H1 (cell line): Measurements from ENCODE around the gene CACNA1F. TPM values are rescaled to one million over a fixed set of nuclear protein-coding genes. Genes with fewer than 3 reads are reported as not detected.

Experiments
- CTCF ChIA-PET: fragments of 300-600 bp; sonication (Branson Sonifier 250); formaldehyde crosslinking; loops from one replicate; lab custom pipeline; 2021; ENCODE audit not compliant: partially characterized antibody; lab: Charles Lee
- POLR2A ChIA-PET: fragments of 300-600 bp; sonication (Branson Sonifier 250); formaldehyde crosslinking; loops from one replicate; lab custom pipeline; 2021; ENCODE audit warnings: inconsistent platforms; ENCODE audit not compliant: partially characterized antibody; lab: Charles Lee
- DNase-seq, 2 experiments: peaks; one replicate each; pipeline versions ENCODE4 v3.0.0 to v3.0.0-alpha.2; 2010 to 2022; ENCODE audit warnings: low spot score in 2 of 2, low read depth in 1 of 2, mixed read lengths in 1 of 2
- FAIRE-seq: peaks from 2 replicates; lab custom pipeline; 2011; peaks lifted over from hg19 to GRCh38; lab: Jason Lieb, UNC
- H2AFZ ChIP-seq: 2 replicates; pipeline ENCODE4 v1.8.1; 2012; ENCODE audit warnings: low read length, inconsistent platforms
- H2AK5ac ChIP-seq: 2 replicates; pipeline ENCODE4 v1.6.1; 2013; ENCODE audit warnings: low read depth, low read length
- H2BK120ac ChIP-seq: replicated peaks from 2 replicates; pipeline ENCODE3; 2013; ENCODE audit warnings: low read depth, low read length, inconsistent platforms
- H2BK12ac ChIP-seq: 2 replicates; pipeline ENCODE4 v1.6.1; 2013; ENCODE audit warnings: low read depth, low read length
- H2BK15ac ChIP-seq: 2 replicates; pipeline ENCODE4 v1.6.1; 2013; ENCODE audit warnings: low read length
- H2BK20ac ChIP-seq: 2 replicates; pipeline ENCODE4 v1.6.1; 2013; ENCODE audit warnings: low read length
- H2BK5ac ChIP-seq: 2 replicates; pipeline ENCODE4 v1.6.1; 2013; ENCODE audit warnings: low read depth, low read length
- H3K14ac ChIP-seq: 2 replicates; pipeline ENCODE4 v1.6.1; 2013; ENCODE audit warnings: inconsistent platforms; ENCODE audit not compliant: insufficient read length
- H3K18ac ChIP-seq: 2 replicates; pipeline ENCODE4 v1.6.1; 2013; ENCODE audit warnings: low read length; ENCODE audit errors: extremely low read depth
- H3K23ac ChIP-seq: 2 replicates; pipeline ENCODE4 v1.6.1; 2013; ENCODE audit warnings: inconsistent platforms; ENCODE audit not compliant: insufficient read length
- H3K23me2 ChIP-seq: 2 replicates; pipeline ENCODE4 v1.6.1; 2013; ENCODE audit warnings: low read depth, low read length
- H3K27ac ChIP-seq: 2 replicates; pipeline ENCODE4 v1.6.1; 2011; ENCODE audit warnings: low read depth, low read length, inconsistent platforms
- H3K27me3 ChIP-seq, 4 experiments: replicated peaks in 1 of 4; 1 replicate in 1 of 4; 2 replicates in 3 of 4; pipeline versions ENCODE4 v1.6.1 to v1.8.1; 2011 to 2013; ENCODE audit warnings: low read length in 3 of 4, mild to moderate bottlenecking in 3 of 4, inconsistent platforms in 2 of 4, mixed read lengths in 2 of 4, moderate library complexity in 1 of 4; ENCODE audit not compliant: control insufficient read depth in 3 of 4, insufficient read depth in 3 of 4; ENCODE audit errors: extremely low read depth in 1 of 4
- H3K36me3 ChIP-seq, 4 experiments: 2 replicates each; pipeline versions ENCODE4 v1.6.1 to v1.8.1; 2011 to 2013; ENCODE audit warnings: mild to moderate bottlenecking in 4 of 4, low read length in 3 of 4, moderate library complexity in 2 of 4, control low read depth in 1 of 4, inconsistent platforms in 1 of 4; ENCODE audit not compliant: insufficient read depth in 4 of 4, control insufficient read depth in 2 of 4
- H3K4ac ChIP-seq: replicated peaks from 2 replicates; pipeline ENCODE3; 2013; ENCODE audit warnings: low read length, low read depth, mixed read lengths, inconsistent platforms; ENCODE audit not compliant: insufficient read length
- H3K4me1 ChIP-seq, 4 experiments: replicated peaks in 1 of 4; 1 replicate in 1 of 4; 2 replicates in 3 of 4; pipeline versions ENCODE4 v1.6.1 to v1.8.1; 2011 to 2013; ENCODE audit warnings: low read length in 3 of 4, inconsistent platforms in 2 of 4, mixed read lengths in 1 of 4; ENCODE audit not compliant: insufficient read depth in 4 of 4, control insufficient read depth in 3 of 4
- H3K4me2 ChIP-seq, 2 experiments: 2 replicates each; pipeline versions ENCODE4 v1.6.1 to v1.8.1; 2011 to 2013; ENCODE audit warnings: low read depth in 2 of 2, low read length in 2 of 2, control low read depth in 1 of 2, inconsistent platforms in 1 of 2, mild to moderate bottlenecking in 1 of 2; ENCODE audit not compliant: insufficient read depth in 1 of 2
- H3K4me3 ChIP-seq, 4 experiments: fragments of 200-600, 300-600 bp in 1 of 4; sonication (generic), shearing (Covaris generic), sonication (Bioruptor Twin) in 1 of 4; 2 replicates each; pipeline versions ENCODE4 v1.5.1 to v1.8.1; 2011 to 2016; ENCODE audit warnings: low read length in 4 of 4, low read depth in 3 of 4, control low read depth in 2 of 4, inconsistent platforms in 2 of 4, mild to moderate bottlenecking in 2 of 4, mixed read lengths in 1 of 4, moderate library complexity in 1 of 4; ENCODE audit not compliant: insufficient read depth in 2 of 4; ENCODE audit errors: extremely low read depth in 1 of 4
- H3K56ac ChIP-seq: replicated peaks from 2 replicates; pipeline ENCODE3; 2013; ENCODE audit warnings: low read depth, mild to moderate bottlenecking, mixed read lengths, low read length, inconsistent platforms; ENCODE audit not compliant: insufficient read length
- H3K79me1 ChIP-seq: 2 replicates; pipeline ENCODE4 v1.6.1; 2013; ENCODE audit warnings: low read depth, low read length, control low read depth
- H3K79me2 ChIP-seq, 2 experiments: 2 replicates each; pipeline versions ENCODE4 v1.6.1 to v1.8.1; 2012 to 2013; ENCODE audit warnings: low read length in 2 of 2, mild to moderate bottlenecking in 2 of 2, inconsistent platforms in 1 of 2; ENCODE audit not compliant: insufficient read depth in 2 of 2, control insufficient read depth in 1 of 2
- H3K9ac ChIP-seq, 4 experiments: replicated peaks in 1 of 4; 1 replicate in 1 of 4; 2 replicates in 3 of 4; pipeline versions ENCODE4 v1.6.1 to v1.8.1; 2011 to 2013; ENCODE audit warnings: low read depth in 3 of 4, low read length in 3 of 4, control low read depth in 2 of 4, mild to moderate bottlenecking in 2 of 4, moderate library complexity in 2 of 4, inconsistent platforms in 1 of 4; ENCODE audit errors: extremely low read depth in 1 of 4
- H3K9me3 ChIP-seq, 2 experiments: 2 replicates each; pipeline versions ENCODE4 v1.6.1 to v1.8.1; 2012 to 2013; ENCODE audit warnings: mild to moderate bottlenecking in 2 of 2, moderate library complexity in 2 of 2, control low read depth in 1 of 2, inconsistent platforms in 1 of 2, low read depth in 1 of 2, low read length in 1 of 2, mixed read lengths in 1 of 2; ENCODE audit not compliant: insufficient read depth in 2 of 2
- H4K20me1 ChIP-seq, 2 experiments: replicated peaks in 1 of 2; 2 replicates each; pipeline versions ENCODE3 to v1.8.1; 2011 to 2013; ENCODE audit warnings: inconsistent platforms in 2 of 2, low read length in 2 of 2, mild to moderate bottlenecking in 1 of 2; ENCODE audit not compliant: insufficient read depth in 2 of 2, control insufficient read depth in 1 of 2
- H4K5ac ChIP-seq: 2 replicates; pipeline ENCODE4 v1.6.1; 2013; ENCODE audit warnings: low read length, low read depth, mixed read lengths, inconsistent platforms; ENCODE audit not compliant: insufficient read length
- H4K8ac ChIP-seq: 2 replicates; pipeline ENCODE4 v1.8.0; 2013; ENCODE audit warnings: mild to moderate bottlenecking, moderate library complexity, low read length, inconsistent platforms; ENCODE audit not compliant: insufficient read depth; ENCODE audit errors: extremely low read depth
- H4K91ac ChIP-seq: replicated peaks from 2 replicates; pipeline ENCODE3; 2013; ENCODE audit warnings: low read length, mixed read lengths, inconsistent platforms; ENCODE audit not compliant: insufficient read length
- CBX5 ChIP-seq: fragments of 300-800, 300-1000 bp; sonication (generic); IDR thresholded peaks from 2 replicates; pipeline ENCODE4 v1.7.1; 2016; ENCODE audit warnings: antibody characterized with exemption, low read length, low read depth
- SUZ12 ChIP-seq: fragments of 200-600 bp; sonication (generic); IDR thresholded peaks from 2 replicates; pipeline ENCODE4 v1.6.1; 2012; ENCODE audit warnings: mild to moderate bottlenecking, inconsistent platforms, low read length, moderate library complexity, mixed read lengths
- TCF12 ChIP-seq: IDR thresholded peaks from 2 replicates; pipeline ENCODE4 v1.6.1; 2011; ENCODE audit warnings: low read depth, mild to moderate bottlenecking, low read length
- WGBS, 2 experiments: shearing (Covaris generic) in 1 of 2; methylation state at CpG; one replicate each; pipeline versions ENCODE4 v1.1.6 to v1.1.7; 2013 to 2015; ENCODE audit warnings: low lambda C conversion rate in 2 of 2, mixed read lengths in 2 of 2, inconsistent platforms in 1 of 2, low coverage in 1 of 2, missing lambda C conversion rate in 1 of 2; ENCODE audit not compliant: insufficient replicate concordance in 2 of 2, insufficient coverage in 1 of 2, insufficient read length in 1 of 2; ENCODE audit errors: extremely low coverage in 1 of 2, missing lambda C conversion rate in 1 of 2; 5-methylcytosine and 5-hydroxymethylcytosine counted together
- polyA plus RNA-seq, 7 experiments: library from polyadenylated mRNA; depleted of rRNA in 3 of 7; stranded (reverse) in 5 of 7; unstranded in 2 of 7; fragments of >200 nt in 5 of 7; fragments of 200-250 nt in 2 of 7; gene quantifications; 1 replicate in 5 of 7; 2 replicates in 1 of 7; 4 replicates in 1 of 7; pipeline versions ENCODE4 v1.2.1 to v1.2.3, GENCODE V29; 2011 to 2013; ENCODE audit warnings: missing spikeins in 2 of 7, mixed read lengths in 2 of 7
- total RNA-seq: library from RNA; stranded (reverse); fragmentation: NEBNext Ultra II Directional; extraction: Animal tissue kit (Norgen Biotek cat#: 25700); gene quantifications from 2 replicates; pipeline ENCODE4 v1.2.1, GENCODE V29; 2021

The CACNA1F gene
- total and polyA plus RNA-seq, 2 of the 8 experiments (the other 6 are each of a cell fraction or from before 2014, with no cell fraction given): 0.59 to 0.84 TPM

DNA sequence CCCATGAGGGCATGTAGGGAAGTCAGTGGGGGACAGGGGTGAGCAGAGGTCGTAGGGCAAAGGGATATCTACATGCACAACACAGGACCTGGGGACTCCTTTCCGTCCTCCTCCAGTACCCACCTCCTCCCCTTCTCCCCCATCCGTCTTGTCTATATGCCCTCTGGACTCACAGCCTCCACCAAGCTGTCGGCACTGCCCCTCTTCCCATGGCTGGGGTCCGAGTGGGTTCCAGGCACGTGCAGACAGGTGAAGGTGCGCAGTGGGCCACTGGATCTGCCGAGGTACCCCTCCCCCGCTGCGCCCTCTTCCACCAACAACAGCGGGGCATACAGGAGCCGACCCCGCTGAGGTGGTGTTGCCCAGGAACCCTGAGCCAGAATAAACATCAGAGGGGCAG is 27.7 kb downstream of the CACNA1F start:
- Histone ChIP-seq H3K56ac (no peak overlapping the region), H4K20me1 (no peaks in the 10 kb centered on the region), H4K5ac (no peak overlapping the region), H2AFZ (no peak overlapping the region), H3K9me3 (no peaks in the 10 kb centered on the region), H3K18ac (no peak overlapping the region), H2BK20ac (no peak overlapping the region), H4K8ac (no peak overlapping the region), H3K4ac (no peak overlapping the region), H3K36me3 (no peaks in the 10 kb centered on the region), H3K4me3 (no peak overlapping the region), H3K23me2 (no peaks in the 10 kb centered on the region), H3K4me1 (peaks cover 0 to 12% (median 4%) of the 10 kb centered on the region in 4 experiments; a peak in 3 of 7 replicates), H2BK12ac (no peak overlapping the region), H3K79me2 (no peaks in the 10 kb centered on the region), H4K91ac (no peak overlapping the region), H2BK120ac (no peak overlapping the region), H3K27me3 (no peaks in the 10 kb centered on the region), H3K23ac (no peak overlapping the region), H3K27ac (no peak overlapping the region), H3K14ac (no peak overlapping the region), H2BK5ac (no peak overlapping the region), H2BK15ac (no peak overlapping the region), H2AK5ac (no peak overlapping the region), H3K79me1 (no peaks in the 10 kb centered on the region), H3K9ac (no peak overlapping the region), H3K4me2 (no peak overlapping the region)
- no peak for TF ChIP-seq CBX5
- TF ChIP-seq SUZ12: no peak
- TF ChIP-seq TCF12: no peak
- POLR2A ChIA-PET: interaction anchor here (1.0 kb wide), 1 partner anchor 13 kb away, joined by 4 read pairs; no protein-coding TSS in a partner anchor
- 94% methylated on average over 2 of the region's 13 CpGs; no CpG with 5 or more reads in 1 of the 2 experiments for WGBS, 2 experiments
- FAIRE-seq (no peak), DNase-seq (no peak)
- CTCF ChIA-PET: interaction anchor here (1.2 to 1.5 kb wide), 3 partner anchors 39 to 63 kb away, joined by 3 read pairs; no protein-coding TSS in a partner anchor
